Central memory CD4-positive, alpha-beta T cell (primary cell): ENCODE data around the gene MRPL48.

ENCODE experiments used
- DNase-seq: peaks from one replicate; pipeline ENCODE4 v3.0.0; 2022

Gene MRPL48

GRCh38 chr11:73894725-73895335 is 107.2 kb downstream of the MRPL48 start:
- DNase-seq, result no peak

- DNase-seq, result no peak
Measured at GRCh38 chr11:73902303-73902702, 114.6 kb downstream of the MRPL48 start.

- DNase-seq, result no peak
Measured at GRCh38 chr11:73907191-73907590, 119.5 kb downstream of the MRPL48 start.

- DNase-seq, result no peak
Measured at GRCh38 chr11:73912026-73912425, 124.4 kb downstream of the MRPL48 start.

- DNase-seq, result no peak
Measured at GRCh38 chr11:73913472-73913871, 125.8 kb downstream of the MRPL48 start.

GRCh38 chr11:73914284-73914683 is 126.6 kb downstream of the MRPL48 start:
- DNase-seq, result no peak
